ENCODE data around the gene KDM8. TPM values are rescaled to one million over a fixed set of nuclear protein-coding genes. Genes with fewer than 3 reads are reported as not detected.

Gene KDM8
- total and polyA plus RNA-seq, 3 donors from 2014 or later, result 5.7 to 14.7 (median 8.3) TPM

- Histone ChIP-seq H3K9me3 (no peaks in the 10 kb centered on the region), H3K4me1 (peaks cover 16% of the 10 kb centered on the region), H3K4me3 (no peak overlapping the region), H3K27ac (no peak overlapping the region), H3K27me3 (no peaks in the 10 kb centered on the region), H3K36me3 (ENCODE audit: low read depth, missing control alignments) (no peaks in the 10 kb centered on the region)
- intact Hi-C loops (cut with DNase I; ENCODE audit: low total_unique reads), result loop anchor here (10.0 kb wide), 1 partner anchor 116 kb away; no protein-coding TSS in a partner anchor
- WGBS, 2 donors, result 68 to 84% methylated on average over 20 to 21 of the region's 21 CpGs
- DNase-seq, result peak; percentile 70
- no peak for TF ChIP-seq POLR2A (IDR thresholded peaks at IDR 0.05)
- TF ChIP-seq, protein P1, sequence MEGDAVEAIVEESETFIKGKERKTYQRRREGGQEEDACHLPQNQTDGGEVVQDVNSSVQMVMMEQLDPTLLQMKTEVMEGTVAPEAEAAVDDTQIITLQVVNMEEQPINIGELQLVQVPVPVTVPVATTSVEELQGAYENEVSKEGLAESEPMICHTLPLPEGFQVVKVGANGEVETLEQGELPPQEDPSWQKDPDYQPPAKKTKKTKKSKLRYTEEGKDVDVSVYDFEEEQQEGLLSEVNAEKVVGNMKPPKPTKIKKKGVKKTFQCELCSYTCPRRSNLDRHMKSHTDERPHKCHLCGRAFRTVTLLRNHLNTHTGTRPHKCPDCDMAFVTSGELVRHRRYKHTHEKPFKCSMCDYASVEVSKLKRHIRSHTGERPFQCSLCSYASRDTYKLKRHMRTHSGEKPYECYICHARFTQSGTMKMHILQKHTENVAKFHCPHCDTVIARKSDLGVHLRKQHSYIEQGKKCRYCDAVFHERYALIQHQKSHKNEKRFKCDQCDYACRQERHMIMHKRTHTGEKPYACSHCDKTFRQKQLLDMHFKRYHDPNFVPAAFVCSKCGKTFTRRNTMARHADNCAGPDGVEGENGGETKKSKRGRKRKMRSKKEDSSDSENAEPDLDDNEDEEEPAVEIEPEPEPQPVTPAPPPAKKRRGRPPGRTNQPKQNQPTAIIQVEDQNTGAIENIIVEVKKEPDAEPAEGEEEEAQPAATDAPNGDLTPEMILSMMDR (IDR thresholded peaks at IDR 0.05), result peak in 1 of 3 experiments; percentile 8
These were observed 25.5 kb downstream of the KDM8 start for GRCh38 chr16:27228621-27229501.

DNA sequence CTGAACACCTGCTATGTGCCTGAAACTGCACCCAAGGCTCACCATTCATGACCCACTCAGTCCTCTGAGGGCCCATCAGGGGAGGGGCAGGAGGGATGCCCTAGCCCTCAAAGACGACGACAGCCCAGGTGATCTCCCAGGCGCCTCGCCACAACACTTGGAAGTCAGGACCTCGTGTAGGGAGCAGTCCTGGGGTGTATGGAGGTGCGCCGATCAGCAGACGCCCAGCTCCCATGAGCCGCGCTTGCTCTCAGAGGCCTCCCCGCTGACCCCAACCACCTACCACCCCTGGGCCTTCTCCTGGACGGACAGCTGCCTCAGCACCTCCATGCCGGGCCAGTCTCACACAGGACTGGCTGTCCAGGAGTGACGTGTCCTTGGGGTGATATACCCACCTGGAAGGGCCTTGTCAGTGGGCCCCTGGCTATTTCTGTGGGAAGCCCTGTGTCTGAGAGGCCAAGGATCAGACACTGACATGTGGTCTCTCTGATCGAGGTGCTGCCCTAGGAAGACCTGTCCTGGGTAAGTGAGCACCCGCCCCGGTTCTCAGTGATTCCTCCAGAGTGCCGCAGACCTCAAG, 26.7 kb downstream of the KDM8 start:
- DNase-seq, result no peak
- Histone ChIP-seq H3K36me3 (ENCODE audit: low read depth, missing control alignments) (no peaks in the 10 kb centered on the region), H3K4me3 (no peak overlapping the region), H3K27me3 (no peaks in the 10 kb centered on the region), H3K4me1 (peaks cover 21% of the 10 kb centered on the region), H3K27ac (no peak overlapping the region), H3K9me3 (no peaks in the 10 kb centered on the region)
- intact Hi-C loops (cut with DNase I; ENCODE audit: low total_unique reads), result loop anchor here (10.0 kb wide), 1 partner anchor 115 kb away; no protein-coding TSS in a partner anchor
- 94 to 95% methylated on average over 18 of the region's 18 CpGs for WGBS, 2 donors
- TF ChIP-seq POLR2A (IDR thresholded peaks at IDR 0.05), result no peak

DNA sequence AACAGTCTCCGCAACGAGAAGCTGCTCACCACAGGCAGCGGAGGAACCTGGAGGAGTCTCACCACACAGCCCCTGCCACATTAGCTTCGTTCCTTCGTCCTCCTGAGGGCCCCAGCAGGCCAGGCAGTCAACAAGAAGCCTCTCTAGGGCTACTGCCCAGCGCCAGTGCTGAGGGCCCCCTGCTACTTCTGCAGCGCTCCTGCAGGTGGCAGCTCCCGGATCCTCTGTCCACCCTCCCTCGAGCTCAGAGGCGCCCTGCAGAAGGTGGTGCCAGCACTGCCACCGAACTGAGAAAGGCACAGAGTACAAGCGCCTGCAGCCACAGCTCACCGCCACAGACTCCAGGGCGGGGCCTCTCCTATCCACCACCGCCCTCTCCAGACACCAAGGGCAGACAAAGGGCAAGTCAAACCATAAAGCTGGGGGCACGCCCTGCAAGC, 27.3 kb downstream of the KDM8 start:
- WGBS, 2 donors, result 81 to 97% methylated on average over 5 to 16 of the region's 16 CpGs
- intact Hi-C loops (cut with DNase I; ENCODE audit: low total_unique reads), result no loop called here
- H3K36me3 ChIP-seq (ENCODE audit: low read depth, missing control alignments), result no peaks in the 10 kb centered on the region

DNA sequence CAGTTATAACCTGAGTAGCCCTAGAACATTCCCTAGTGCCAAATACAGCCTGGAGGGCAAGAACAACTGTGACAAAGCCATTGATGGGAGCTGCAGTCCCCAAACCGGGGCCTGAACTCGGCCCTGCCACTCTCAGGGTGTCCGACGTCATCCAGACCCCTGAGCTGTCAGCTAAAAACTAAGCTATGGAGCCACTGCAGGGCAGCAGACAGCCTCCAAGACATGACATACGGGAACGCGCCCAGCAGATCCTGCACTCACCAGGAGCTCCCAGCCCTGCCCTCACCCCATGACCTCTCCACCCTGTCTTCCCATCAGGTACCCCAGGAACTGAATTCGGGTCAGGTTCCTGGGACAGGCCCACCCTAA, 28.4 kb downstream of the KDM8 start:
- Histone ChIP-seq H3K4me3 (no peak overlapping the region), H3K9me3 (no peaks in the 10 kb centered on the region), H3K36me3 (ENCODE audit: low read depth, missing control alignments) (no peaks in the 10 kb centered on the region), H3K4me1 (peaks cover 29% of the 10 kb centered on the region), H3K27ac (no peak overlapping the region), H3K27me3 (no peaks in the 10 kb centered on the region)
- WGBS, 2 donors, result 93 to 97% methylated on average over 8 of the region's 8 CpGs
- intact Hi-C loops (cut with DNase I; ENCODE audit: low total_unique reads), result no loop called here
- no peak for DNase-seq
- TF ChIP-seq, protein P1 (IDR thresholded peaks at IDR 0.05), result no peak
- no peak for TF ChIP-seq POLR2A (IDR thresholded peaks at IDR 0.05)

More for the DNA sequence above, 27.3 kb downstream of the KDM8 start:
- Histone ChIP-seq H3K9me3 (no peaks in the 10 kb centered on the region), H3K4me1 (peaks cover 25% of the 10 kb centered on the region), H3K27me3 (no peaks in the 10 kb centered on the region), H3K4me3 (no peak overlapping the region), H3K27ac (no peak overlapping the region)
- TF ChIP-seq, protein P1 (IDR thresholded peaks at IDR 0.05), result no peak
- no peak for TF ChIP-seq POLR2A (IDR thresholded peaks at IDR 0.05)
- no peak for DNase-seq
